ENCODE results near the gene ATP2B2.
"Not testable (repeated sequence)": the region's sequence is repeated elsewhere in the genome, so short reads cannot be mapped to it uniquely, and the experiment has no call there.

ATP2B2 gene

DNA sequence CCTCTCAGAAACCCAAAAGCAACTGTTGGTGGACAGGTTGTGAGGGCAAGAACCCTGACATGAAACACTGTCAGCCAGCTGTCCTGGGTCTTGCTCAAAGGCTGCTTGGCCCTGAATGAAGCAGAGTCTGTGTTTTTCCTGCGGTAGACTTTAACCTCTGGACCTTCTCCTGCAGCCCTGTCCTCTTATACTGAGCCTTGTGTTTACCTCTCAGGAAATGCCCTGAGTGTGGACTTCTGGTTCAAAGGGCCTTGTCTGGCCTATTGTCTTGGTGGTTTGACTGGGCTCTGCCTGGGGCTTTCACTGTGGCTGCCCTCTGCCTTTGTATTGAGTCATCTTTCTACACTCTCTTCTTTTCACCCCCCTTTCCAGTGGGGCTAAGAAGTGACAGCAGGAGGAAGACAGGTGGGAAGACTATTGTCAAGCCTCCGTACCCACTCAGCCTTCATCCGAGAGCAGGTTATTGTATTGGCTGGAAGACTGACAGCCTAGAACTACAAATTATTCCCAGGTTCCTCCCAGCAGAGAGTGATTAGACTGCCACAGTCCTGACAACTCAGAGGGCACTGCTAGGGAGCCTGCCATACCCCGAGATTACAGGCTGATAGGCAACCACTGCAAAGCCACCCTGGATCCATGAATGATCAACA is 187.9 kb downstream of the ATP2B2 start:
- DNase-seq, result no peak

DNA sequence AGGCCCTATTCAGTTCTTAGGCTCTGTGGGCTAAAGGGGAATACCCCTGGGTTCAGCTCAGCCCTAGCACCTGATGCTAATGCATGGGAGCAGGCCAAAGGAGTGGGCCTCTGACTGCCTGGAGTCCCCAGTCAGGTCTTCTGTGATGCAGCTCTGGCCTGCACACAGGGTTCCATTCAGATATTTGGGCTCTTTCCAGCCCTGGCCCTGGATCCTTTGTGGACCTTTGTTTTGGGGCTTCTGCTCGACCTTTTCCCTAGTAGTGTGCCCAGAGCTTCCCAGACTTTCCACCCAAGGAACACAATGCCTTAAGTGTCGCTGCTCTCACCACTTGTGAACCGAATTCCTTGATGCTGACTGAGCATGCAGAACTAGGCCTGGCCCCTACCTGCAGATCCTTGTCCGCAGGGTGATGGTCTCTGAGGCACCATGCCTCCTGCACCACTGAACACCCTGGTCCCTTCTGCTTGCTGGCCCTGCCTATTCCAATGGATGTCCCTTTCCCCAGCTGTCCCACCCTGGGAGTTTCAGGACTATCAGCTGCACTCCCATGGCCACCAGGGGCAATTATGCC is 189.5 kb downstream of the ATP2B2 start:
- DNase-seq, result no peak

DNA sequence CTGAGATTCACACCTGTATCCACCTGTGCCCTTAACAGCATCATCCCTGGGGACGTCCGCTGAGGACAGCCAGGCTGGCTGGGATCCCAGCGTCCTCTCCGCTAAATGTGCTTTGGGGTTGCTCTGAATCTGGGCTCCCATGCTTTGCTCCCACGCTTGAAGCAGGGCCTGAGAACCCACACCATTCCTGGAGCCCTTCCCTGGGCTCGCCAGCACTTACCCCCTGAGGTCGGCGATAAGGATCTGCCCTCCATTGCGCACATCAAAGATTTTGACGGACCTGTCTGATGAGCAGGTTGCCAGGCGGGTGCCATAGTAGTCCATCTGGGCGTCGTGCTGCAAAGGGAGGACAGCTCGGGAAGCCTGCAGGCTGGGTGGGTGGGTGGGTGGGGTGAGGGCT is 190.3 kb downstream of the ATP2B2 start:
- no peak for DNase-seq

DNA sequence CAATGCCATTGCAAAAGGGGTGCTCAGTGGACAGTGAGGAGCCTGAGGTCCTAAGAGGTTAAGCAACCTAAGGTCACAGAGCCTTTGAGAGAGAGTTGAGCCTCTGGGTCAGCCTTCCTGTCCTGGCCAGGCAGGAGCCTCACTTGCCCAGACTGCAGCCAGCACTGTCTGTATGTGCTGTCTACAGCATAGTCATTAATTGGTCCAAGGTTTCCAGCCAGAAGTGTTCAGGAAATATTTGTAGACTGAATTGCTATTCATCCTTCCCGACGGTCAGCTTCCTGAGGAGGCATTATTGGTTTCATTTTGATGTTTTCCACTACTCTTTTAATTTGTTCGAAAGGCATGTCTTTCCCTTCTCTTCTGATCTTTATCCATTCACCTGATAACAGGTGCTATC is 192.5 kb downstream of the ATP2B2 start:
- no peak for DNase-seq

DNA sequence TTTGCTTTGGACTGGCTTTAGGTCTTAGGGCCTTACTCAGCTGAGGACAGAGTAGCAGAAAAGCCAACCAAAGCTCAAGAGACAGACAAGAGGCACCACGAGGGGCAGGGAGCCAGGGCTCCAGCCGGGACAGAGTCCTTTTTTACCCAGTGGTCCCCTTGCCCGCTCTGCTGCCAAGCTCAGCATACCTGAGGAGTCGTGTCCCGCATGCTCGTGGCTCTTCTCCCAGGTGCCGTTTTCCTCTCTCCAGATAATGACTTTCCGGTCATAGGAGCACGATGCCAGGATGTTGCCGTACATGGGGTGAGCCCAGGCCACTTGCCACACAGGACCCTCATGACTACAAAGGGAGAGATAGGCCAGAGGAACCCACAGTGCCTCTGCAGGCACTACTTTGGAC is 193.0 kb downstream of the ATP2B2 start:
- DNase-seq, result no peak

DNA sequence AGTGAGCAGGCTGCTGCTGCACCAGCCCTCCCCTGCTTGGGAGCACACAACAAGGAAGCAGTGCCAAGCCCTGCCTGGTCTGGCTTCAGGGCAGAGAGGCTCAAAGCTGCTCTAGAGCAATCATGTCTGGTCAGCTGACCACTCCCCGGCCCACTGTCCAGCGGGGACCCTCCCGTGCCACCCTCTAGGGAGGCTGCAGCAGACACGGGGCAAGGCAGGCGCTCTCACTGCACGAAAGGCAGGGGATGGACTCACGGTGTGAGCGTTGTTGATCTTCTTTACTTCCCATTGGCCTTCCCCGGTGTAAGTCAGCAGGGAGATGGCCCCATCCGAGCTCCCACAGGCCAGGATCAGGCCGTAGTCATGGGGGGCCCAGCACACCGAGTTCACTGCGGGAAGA is 193.7 kb downstream of the ATP2B2 start:
- DNase-seq, result no peak

DNA sequence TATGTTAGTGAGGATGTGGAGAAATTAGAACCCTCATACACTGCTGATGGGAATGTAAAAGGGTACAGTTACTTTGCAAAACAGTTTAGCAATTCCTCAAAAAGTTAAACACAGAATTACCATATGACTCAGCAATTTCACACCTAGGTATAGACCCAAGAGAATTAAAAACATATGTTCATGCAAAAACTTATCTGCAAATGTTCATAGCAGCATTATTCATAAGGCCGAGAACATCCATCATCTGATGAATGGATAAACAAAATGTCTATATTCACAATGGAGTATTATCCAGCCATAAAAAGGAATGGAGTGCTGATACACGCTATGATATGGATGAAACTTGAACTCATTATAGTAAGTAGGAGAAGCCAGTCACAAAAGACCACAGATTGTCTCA is 194.8 kb downstream of the ATP2B2 start:
- DNase-seq, result no peak

DNA sequence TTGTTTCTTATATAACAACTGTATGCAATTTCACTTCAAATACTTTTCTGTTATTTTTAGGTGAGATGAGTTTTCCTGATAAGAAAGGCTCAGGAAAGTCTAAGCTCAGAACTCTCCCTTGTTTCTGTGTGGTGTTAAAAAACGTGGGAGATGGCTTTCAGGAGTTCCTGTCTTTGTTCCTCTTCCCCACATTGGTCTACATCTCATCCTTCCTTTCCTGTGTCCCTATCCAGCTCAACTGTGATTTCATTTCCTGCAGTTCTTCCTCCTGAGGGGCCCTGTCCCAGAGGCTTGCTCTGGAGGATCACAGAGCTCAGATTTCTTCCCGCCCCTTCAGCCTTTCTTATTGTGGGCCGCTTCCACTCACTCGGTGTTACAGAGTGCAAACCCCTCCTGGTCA is 195.7 kb downstream of the ATP2B2 start:
- DNase-seq, result no peak

DNA sequence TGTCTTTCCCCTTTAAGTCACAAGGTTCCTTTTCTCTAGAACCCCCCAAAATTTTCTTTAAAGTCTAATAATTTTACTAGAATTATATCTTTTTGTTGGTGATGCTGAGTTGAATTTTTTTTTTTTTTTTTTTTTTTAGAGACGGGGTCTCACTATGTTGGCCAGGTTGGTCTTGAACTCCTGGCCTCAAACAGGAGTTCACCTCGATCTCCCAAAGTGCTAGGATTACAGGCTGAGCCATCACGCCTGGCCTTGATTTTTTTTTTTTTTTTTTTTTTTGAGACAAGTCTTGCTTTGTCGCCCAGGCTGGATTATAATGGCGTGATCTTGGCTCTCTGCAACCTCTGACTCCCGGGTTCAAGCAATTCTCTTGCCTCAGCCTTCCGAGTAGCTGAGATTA is 196.7 kb downstream of the ATP2B2 start:
- no peak for DNase-seq

DNA sequence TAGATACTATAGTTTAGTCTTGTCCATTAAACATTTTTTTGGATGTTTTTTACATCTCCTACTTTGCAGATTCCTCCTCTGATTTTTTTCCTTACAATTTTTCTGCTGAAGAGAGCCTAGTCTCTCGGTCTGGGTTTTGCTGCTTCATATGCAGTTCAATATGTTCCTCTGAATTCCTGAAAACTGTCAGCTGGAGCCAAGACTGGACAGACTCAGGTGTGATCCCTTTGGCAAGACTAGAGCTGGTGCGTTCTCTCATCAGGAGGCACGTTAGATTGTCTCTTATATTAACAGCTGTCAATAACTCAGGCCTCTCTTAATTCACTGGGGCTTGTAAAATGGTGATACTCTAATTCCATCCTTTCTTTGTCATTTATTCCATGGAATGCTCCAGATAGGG is 199.2 kb downstream of the ATP2B2 start:
- no peak for DNase-seq

DNA sequence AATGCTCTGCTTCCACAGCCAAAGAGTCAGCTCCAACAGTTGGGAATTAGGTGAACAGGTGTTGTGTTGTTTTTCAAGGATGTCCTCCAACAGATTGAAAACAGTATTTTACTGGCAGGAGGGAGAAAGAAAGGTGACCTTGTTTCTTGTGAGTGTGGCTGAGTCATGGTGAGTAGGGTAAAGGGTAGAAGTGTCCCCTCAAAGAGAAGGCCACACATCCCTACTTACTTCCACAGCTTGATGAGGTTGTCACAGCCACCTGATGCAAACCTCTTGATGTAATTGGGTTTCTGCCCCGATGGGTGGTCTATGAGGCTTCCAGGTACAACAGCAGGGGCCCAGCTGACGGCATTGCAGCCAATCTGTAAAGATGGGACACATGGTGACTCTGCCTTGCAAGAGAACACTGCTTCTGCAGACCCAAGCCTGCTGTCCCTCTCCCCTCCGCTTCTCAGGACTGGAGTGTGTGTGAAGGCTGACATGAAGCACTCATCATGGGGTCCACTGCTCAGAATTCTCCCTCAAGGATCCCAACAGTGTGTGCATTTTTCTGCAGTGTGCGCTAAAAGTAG is 200.0 kb downstream of the ATP2B2 start:
- no peak for DNase-seq

DNA sequence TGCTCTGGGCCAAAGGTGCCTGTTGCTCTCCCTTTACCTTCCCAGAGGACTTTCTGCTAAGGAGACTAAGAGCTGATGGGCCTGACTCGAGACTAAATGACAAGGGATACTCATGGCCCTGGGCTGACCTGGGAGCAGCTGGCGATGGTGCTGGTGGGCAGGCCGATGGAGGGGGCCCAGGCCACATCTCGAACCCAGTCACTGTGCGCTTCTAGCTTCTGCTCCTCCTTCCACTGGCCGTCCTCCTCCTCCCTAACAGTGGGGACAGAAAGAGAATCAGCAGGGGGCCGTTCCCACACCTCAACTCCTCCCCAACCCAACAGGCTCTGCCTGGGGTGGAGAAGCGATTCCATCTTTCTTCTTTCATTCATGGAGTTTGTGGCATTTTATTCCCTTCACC is 200.5 kb downstream of the ATP2B2 start:
- DNase-seq, result no peak

DNA sequence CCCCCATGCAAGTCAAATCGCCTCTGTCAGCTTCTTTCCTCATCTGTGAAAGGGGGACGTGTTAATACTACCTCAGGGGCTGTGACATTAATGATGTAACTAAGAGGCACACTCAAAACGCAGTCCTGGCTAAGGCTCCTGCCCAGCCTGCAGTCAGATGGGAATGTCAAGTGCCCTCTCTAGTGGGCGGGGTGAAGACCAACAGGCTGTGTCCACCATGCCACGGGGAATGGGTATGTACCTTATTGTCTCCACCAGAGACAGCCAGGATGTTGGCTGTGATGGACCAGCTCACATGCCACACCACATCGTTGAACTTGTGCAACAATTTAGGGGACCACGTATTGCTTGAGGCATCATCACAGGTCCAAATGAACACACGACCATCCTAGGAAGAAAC is 201.6 kb downstream of the ATP2B2 start:
- no peak for DNase-seq

DNA sequence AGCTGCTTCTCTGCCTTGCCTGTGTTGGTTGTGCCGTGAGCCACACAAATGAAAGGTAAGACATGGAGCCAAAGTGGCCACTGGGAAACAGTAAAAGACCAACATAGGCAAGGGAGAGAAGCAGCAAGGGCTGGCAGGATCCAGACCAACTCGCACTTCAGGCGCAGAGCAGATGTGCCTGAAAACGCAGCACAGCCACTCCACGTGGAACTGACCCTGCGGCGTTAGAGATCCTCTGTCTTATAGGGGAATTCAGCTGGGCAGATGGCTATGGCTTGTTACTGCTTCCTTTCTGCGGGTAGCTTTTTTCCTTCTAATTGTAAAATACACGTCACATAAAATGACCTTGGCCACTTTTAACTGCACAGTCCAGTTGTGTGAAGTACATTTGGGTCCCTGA is 202.3 kb downstream of the ATP2B2 start:
- DNase-seq, result no peak

DNA sequence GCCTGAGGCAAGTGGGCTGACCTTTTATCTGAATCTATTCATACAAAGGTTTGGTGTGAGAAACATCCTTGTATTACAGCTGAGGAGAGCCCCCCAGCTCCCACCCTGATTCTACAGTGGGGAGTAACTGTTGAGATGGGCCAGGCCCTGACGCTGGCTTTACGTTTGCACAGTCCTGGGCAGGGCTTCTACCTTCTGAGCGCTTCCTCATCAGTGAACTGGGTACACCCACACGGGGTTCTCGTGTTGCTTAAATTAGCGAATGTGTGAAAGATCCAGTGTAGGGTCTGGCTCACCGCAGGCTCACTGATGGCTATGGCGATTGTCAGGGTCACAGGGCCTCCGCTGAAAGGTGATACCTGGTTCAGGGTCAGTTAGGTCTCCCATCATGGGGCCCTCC is 205.3 kb downstream of the ATP2B2 start:
- DNase-seq, result no peak

DNA sequence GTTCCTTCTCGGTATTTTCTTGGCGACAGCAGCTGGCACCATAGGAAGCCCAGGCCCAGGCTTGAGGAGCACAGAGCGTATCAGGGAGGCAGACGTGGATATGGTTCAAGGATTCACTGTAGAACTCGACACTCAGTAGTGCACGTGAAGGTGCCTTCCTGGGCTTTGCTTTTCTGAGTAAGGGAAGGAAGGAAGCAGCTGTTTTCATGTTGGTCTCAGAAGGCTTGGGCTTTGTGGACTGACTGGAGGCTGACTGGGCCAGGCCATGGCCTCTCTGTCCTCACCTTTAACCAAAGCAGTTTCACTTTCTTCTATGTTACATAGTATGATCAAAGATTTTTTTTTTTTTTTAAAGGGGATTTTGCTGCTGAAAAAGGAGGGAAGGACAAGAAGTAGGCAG is 205.7 kb downstream of the ATP2B2 start:
- no peak for DNase-seq

DNA sequence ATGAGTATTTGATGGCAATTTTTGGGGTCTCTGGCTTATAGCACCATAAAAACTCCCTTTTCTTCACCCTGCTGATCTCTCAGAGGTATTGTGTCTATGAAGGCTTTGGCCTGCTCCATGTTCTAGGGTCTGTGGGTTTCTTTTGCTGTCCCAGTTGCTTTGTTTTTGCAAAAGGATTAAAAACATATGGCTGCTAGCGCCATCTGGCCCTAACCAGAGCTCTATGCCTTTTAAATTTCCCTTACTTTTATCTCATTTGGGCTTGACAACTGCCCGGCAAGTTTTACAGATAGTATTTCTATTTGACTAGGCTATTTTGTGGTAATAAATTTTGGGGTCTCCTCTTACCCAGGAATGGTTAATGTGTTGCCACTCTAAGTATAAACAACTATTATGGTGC is 206.2 kb downstream of the ATP2B2 start:
- DNase-seq, result no peak

DNA sequence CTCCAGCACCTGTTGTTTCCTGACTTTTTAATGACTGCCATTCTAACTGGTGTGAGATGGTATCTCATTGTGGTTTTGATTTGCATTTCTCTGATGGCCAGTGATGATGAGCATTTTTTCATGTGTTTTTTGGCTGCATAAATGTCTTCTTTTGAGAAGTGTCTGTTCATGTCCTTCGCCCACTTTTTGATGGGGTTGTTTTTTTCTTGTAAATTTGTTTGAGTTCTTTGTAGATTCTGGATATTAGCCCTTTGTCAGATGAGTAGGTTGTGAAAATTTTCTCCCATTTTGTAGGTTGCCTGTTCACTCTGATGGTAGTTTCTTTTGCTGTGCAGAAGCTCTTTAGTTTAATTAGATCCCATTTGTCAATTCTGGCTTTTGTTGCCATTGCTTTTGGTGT is 207.3 kb downstream of the ATP2B2 start:
- DNase-seq, result not testable (repeated sequence)

DNA sequence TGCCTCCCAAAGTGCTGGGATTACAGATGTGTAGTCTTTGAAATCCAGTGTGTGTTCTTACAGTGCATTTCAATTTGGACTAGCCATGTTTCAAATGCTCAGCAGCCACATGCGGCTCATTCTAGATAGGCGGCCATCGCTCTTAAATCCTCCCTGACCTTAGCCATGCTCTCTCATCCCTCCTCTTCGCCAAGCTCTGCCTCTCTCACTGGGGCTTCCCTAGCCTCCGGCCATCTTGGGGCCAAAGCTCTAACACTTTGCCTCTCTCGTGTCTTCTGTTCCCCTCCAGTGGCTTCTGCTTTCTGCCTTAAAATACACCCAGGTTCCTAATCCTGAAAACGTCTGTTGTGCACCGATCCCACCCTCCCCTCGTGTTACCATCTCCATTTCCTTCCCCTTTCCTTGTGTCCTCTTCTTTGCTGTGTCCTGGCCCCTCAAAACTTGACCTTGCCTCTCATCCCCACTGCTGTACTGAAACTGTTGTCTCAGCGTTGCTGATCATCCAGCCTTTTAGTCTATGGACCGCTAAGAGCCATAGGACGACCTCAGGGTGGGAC is 211.3 kb downstream of the ATP2B2 start:
- DNase-seq, result no peak

DNA sequence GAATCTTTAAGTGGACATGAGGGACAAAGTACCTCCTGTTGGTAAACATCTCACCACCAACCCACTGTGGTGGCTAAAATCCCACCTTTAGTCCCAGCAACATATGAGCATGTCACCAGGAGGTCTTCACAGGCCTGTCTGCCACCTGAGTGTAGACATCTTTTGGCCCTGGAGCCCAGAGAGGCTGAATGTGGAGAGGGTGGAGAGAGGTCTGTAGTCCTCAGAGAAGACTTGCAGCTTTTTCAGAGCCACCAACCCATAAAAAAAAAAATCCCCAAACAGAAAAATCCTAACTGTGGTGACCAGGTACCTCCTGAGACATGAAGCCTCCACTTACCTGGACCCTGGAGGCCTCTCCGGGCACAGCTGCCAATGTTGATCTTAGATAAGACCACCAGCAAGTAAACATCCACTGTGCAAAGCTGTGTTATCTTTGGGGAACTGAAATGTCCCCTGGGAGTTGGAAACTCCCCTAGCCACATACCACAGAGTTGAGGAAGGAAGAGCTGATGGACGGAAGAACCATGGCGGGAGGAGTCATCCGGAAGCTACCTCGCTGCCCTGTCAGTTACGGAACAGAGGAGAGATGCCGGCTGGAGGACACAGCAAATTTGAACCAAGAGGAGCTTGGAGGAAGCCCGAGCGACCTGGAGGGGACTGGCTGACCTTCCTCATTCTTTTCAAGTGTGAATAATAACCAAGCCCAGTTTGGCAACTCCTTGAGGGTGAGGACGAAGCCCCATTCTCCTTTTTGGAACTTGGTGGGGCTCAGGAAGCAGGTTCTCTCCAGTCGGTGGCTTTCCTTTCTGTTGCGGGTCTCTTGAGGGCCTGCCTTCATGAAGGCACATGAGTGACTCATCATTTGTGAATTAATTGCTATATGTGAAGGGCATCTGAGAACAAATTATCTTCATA is 212.6 kb downstream of the ATP2B2 start, which contains the start of gene GHRL:
Gene GHRL, minus strand, starts transcription at position 443 of the 915 bp plus-strand sequence. CDS start 2,767 bp downstream, outside the sequence.
- no peak for DNase-seq

DNA sequence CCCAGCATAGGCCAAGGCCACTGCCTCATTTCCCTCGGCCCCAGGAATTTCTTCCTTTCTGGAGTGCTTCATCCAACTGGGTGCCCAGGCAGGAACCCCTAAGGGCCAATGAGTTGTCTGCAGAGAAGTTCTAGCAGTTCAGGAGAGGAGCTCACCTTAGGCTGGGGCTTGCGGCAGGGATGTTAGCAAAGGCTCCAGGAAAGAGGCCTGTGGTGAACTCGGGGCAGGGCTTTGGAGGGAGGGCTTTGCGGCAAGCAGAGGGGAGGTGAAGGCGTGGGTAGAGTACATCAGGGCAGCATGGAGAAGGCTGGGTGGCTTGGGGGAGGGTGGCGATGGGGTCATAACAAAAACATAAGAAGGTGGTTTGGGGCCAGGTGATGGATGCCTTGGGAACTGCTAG is 213.7 kb downstream of the ATP2B2 start:
- DNase-seq, result no peak

DNA sequence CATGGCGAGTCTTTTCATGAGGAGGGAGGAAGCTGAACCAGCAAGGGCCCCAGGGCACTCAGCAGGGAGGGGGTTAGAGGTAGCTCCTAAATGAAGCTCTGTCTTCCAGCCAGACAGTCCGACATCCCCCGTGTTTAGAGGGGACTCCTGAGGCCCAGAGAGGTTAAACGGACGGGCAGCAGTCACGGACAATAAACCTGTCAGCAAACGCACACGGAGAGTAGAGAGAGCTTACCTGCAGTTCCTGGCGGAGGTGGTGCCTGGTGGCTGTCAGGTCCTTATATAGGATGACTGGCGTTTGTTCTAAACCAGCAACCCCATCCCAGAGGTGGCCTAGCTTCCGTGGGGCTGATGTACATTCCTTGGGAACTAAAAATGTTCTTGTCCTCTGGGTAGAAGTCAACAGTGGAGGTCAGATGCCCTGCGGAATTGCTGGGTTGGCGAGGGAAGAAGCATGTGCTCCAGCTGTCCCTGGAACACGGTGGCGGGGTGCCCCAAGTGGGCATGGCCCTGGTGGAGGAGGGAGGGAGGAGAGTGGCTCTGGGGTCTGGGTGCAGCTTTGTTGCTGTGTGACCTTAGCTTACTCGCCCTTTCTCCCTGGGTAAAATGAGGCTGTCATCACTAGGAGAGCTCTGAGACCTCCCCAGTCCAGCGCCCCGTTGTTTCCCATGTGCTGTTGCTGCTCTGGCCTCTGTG is 214.8 kb downstream of the ATP2B2 start:
- DNase-seq, result no peak

All from NCI-H1105 treated with DMSO at 0.1 percent for 48 hours (cell line).